Kasumi-1 (cell line): ENCODE results near the gene TMED6.
"Not testable (repeated sequence)": the region's sequence is repeated elsewhere in the genome, so short reads cannot be mapped to it uniquely, and the experiment has no call there.

Source experiments
- DNase-seq, 2 experiments: peaks; one replicate each; lab custom pipeline; 2025; lab: John Stamatoyannopoulos, UW

Gene TMED6

GRCh38 chr16:69360070-69360469 lies 8.5 kb upstream of the TMED6 start:
- not testable (repeated sequence) for DNase-seq

GRCh38 chr16:69350536-69351133 lies 951 bp downstream of the TMED6 start:
- DNase-seq: no peak

- DNase-seq: no peak
These were observed 2.0 kb downstream of the TMED6 start for GRCh38 chr16:69349536-69349935.

GRCh38 chr16:69348222-69348621 lies 3.4 kb downstream of the TMED6 start:
- no peak for DNase-seq

GRCh38 chr16:69346683-69347082 lies 4.9 kb downstream of the TMED6 start:
- DNase-seq: no peak

GRCh38 chr16:69345923-69346322 lies 5.7 kb downstream of the TMED6 start:
- DNase-seq: no peak

GRCh38 chr16:69344171-69344570 lies 7.4 kb downstream of the TMED6 start:
- no peak for DNase-seq

GRCh38 chr16:69340095-69340644 lies 11.4 kb downstream of the TMED6 start:
- DNase-seq: no peak

GRCh38 chr16:69339289-69340094 lies 12.1 kb downstream of the TMED6 start, which contains the start of the genes COG8 and NIP7:
TSS of gene COG8 (minus strand) at chr16:69339564. CDS start at chr16:69339552, 12 bp downstream.
TSS of gene NIP7 (plus strand) at chr16:69339772. CDS start at chr16:69339830, 58 bp downstream.
- peak; percentile 100 for DNase-seq

- DNase-seq: no peak
These were observed 12.9 kb downstream of the TMED6 start for GRCh38 chr16:69338557-69339288.

GRCh38 chr16:69334696-69335095 lies 16.9 kb downstream of the TMED6 start:
- DNase-seq: no peak

GRCh38 chr16:69330286-69331109 lies 21.1 kb downstream of the TMED6 start, which contains the start of gene PDF:
TSS of gene PDF (minus strand) at chr16:69330588. CDS start at chr16:69330570, 18 bp downstream.
- DNase-seq: peak; percentile 90 to 95

GRCh38 chr16:69329369-69330285 lies 22.0 kb downstream of the TMED6 start:
- peak in 1 of 2 experiments; percentile 17 for DNase-seq

GRCh38 chr16:69328854-69329316 lies 22.7 kb downstream of the TMED6 start:
- DNase-seq: no peak

GRCh38 chr16:69327585-69328310 lies 23.8 kb downstream of the TMED6 start:
- no peak for DNase-seq

- no peak for DNase-seq
These were observed 25.3 kb downstream of the TMED6 start for GRCh38 chr16:69326172-69326873.

- no peak for DNase-seq
These were observed 25.8 kb downstream of the TMED6 start for GRCh38 chr16:69325784-69326171.

GRCh38 chr16:69324585-69325253 lies 26.9 kb downstream of the TMED6 start:
- no peak for DNase-seq
